PFSK-1 (cell line): ENCODE results near the gene COX11.

ENCODE experiments used
- FOXP2 ChIP-seq: optimal IDR thresholded peaks from 2 replicates; pipeline ENCODE3; 2011; ENCODE audit warnings: borderline replicate concordance, control low read depth, inconsistent platforms; ENCODE audit not compliant: insufficient read depth; ENCODE audit errors: extremely low read length, extremely low read depth
- POLR2AphosphoS5 ChIP-seq: IDR thresholded peaks from 2 replicates; pipeline ENCODE4 v1.6.1; 2012; ENCODE audit warnings: low read depth, mild to moderate bottlenecking, control low read depth, low read length, moderate library complexity
- SIN3A ChIP-seq: IDR thresholded peaks from 2 replicates; pipeline ENCODE4 v1.6.1; 2012; ENCODE audit warnings: mild to moderate bottlenecking, low read length, moderate library complexity, borderline replicate concordance; ENCODE audit not compliant: insufficient read depth
- TAF1 ChIP-seq: IDR thresholded peaks from 2 replicates; pipeline ENCODE4 v1.6.1; 2012; ENCODE audit warnings: low read length, control low read depth, borderline replicate concordance; ENCODE audit not compliant: insufficient read depth

DNA sequence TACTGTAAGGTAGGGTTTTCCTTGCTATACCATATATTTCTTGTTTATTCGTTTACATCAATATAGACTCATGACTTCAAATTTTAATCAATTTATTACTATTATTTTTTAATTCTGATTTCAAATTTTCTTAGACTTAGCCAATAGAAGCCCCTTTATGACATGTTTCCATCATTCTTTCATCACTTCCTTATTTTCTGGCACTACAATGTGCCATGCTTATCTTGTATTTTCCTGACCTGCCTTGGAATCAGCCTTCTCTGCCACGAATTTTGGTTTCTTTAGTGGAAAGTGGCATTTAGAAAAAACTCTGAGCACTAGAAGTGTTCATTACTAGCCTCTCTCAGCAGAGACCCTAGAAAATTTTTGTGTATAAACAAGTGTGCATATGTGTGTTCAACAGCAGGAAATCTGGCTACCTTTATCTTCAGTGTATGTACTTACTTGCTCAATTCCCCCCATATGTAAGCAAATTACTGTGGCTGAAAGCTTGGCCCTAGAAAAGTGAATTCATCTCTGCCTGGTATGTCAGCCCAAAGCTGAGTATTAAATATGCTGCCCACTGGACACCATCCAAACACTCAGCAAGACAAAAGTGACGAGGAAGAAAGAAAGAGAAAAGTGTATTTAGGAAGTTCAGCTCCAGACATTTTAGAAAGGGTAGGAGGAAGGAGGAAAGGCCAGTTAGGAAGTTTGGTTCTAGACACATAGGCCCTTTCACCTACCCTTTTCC is 4.1 kb upstream of the COX11 start:
- TF ChIP-seq FOXP2 = no peak
- no peak for TF ChIP-seq POLR2AphosphoS5
- no peak for TF ChIP-seq SIN3A
- no peak for TF ChIP-seq TAF1
